SK-N-DZ (cell line): ENCODE results near the gene RNU2-63P.
"Not testable (repeated sequence)": the region's sequence is repeated elsewhere in the genome, so short reads cannot be mapped to it uniquely, and the experiment has no call there.

ENCODE experiments used
- DNase-seq: peaks from one replicate; pipeline ENCODE4 v3.0.0-alpha.2; 2015; ENCODE audit warnings: low spot score
- small RNA-seq, 2 experiments: library from RNA; depleted of rRNA; stranded (forward); fragments of <200 nt; gene quantifications; one replicate each; pipeline ENCODE3, GENCODE V24; 2014

RNU2-63P gene

GRCh38 chr2:87981182-87981581 is 35.2 kb downstream of the RNU2-63P start:
- not testable (repeated sequence) for DNase-seq

- DNase-seq, result not testable (repeated sequence)
Measured at GRCh38 chr2:87972385-87972784, 44.0 kb downstream of the RNU2-63P start.

Small RNA genes lying within 50 kb of the gene (small RNA-seq; reads per million reads assigned to genes)
- gene RNU2-63P, result 1.8 to 16.4 reads per million in 2 experiments
